Activated effector memory CD4-positive, alpha-beta T cell treated with Interleukin-2 at 50 U/mL for 16 hours (primary cell): ENCODE results near the gene THSD7A.

Experiments used
- DNase-seq: peaks from one replicate; pipeline ENCODE4 v3.0.0-alpha.2; 2020

THSD7A gene

DNA sequence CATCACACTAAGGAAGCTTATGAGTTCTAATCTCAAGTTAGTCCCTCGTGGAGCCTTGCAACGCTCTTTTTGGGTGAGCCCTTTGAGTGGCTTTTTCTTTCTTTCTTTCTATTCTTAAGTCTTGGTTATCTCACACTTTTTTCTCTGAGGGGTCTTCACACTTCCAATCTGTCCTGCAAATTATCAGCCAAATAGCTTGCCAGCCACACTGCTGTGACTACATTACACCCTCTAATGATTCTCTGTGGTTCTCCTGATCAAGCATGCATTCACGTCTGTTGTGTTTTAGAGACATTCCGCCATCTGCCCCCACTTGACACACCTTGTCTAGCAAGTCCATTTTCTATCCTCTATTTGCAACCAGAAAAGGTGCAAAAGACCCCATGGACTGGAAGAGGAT lies 340.2 kb downstream of the THSD7A start:
- DNase-seq: no peak

DNA sequence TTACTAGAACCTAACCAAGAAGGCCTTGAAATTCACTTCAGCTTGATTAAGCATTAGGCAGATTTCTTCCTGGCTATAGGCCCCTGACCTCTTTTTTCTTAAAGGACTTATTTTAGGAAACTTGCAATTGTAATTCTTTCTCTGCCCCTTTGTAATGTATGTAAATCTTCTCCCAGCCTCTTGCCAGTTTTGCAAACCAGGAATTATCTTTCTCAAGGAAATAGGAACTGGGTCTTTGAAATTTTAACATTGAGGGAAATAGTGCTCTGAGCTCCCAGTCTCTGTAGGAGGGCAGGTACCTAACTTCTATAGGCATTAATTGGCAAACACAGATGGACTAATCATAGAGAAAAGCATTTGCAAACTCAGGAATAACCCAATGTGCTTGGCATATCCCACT lies 342.7 kb downstream of the THSD7A start:
- DNase-seq: no peak

DNA sequence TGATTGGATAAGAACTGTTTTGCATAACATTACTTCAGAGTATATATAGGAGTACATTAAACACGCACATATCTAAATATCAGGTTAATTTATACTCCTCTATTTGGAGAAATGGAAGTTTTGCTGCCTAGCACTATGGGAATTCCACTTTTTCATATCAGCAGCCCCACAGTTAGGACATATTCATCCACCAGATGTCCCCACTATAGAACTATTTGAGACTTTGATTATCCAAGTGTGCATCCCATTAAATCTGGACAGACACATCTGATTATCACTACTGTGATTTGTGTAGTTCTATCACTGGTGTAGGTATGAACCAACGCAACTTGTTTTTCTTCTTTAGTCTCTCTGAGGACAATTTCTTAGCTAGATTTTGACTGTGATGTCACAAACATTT lies 345.7 kb downstream of the THSD7A start:
- no peak for DNase-seq

DNA sequence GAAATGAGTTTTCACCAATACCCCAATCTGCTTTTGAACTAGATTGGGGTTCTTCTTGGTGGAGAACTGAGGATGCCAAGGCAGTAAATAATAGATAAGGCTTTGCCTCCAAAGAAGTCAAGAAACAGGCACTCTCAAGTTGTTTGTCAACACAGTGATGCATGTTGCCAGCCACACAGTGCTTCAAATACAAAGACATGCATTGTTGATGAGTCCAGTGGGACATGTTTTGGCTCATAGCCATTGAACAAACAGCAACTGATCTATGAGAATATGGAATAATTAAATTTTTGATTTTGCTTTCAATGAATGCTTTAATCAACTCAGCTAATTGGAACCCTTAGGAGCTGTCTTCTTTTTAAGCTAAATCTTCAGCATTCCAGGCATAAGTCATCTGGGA lies 346.4 kb downstream of the THSD7A start:
- DNase-seq: no peak

DNA sequence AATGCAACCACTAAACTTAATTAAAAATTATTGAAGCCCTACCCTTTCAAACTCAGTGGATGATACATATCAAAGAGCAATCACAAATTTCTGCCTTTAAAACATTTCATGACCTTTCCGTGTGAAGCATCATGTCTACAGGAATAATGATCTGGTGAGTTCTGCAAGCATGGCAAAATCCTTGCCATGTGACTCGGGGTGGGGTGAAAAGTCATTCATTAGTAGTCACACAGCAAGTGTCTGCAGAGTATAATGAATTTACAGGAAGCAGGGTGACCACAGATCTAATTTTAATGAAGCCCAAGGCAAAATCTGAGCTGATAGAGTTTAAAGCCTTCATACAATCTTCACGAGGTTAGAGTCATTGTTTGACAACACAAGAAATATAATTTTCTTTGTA lies 351.9 kb downstream of the THSD7A start:
- DNase-seq: no peak

DNA sequence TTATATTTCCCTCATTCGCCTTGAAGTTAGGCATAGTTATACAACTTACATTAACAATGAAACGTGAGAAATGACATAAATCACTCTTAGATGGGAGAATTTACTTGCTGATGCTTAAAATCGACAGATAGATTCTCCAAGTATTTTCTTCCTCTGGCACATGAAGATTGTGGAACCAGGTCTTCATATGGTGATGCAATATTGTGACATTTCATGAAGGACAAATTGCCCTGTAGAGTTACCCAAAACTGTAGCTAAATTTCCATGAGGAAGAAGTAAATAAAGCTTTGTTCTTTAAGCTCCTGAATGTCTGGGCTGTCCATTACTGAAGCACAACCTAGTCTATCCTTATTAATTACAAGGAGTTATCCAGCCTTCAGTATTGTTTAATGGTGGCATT lies 353.1 kb downstream of the THSD7A start:
- DNase-seq: no peak

DNA sequence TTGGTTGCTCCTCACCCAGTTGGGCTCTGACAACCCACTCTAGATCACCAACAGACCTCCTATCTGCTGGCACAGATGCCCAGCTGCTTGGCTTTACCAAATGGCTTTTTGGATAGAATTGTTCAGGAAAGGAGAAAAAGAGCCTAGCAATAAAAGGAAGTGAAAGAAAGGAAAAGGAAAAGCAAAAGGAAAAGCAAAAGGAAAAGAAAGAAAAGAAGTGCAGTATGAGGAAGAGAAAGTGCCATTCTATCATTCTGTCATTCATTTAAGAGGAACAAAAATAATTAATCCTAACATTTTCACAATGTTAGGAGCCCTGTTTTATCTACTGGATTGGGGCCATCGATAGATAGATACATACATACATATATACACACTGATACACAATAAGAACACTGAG lies 353.6 kb downstream of the THSD7A start:
- DNase-seq: no peak

DNA sequence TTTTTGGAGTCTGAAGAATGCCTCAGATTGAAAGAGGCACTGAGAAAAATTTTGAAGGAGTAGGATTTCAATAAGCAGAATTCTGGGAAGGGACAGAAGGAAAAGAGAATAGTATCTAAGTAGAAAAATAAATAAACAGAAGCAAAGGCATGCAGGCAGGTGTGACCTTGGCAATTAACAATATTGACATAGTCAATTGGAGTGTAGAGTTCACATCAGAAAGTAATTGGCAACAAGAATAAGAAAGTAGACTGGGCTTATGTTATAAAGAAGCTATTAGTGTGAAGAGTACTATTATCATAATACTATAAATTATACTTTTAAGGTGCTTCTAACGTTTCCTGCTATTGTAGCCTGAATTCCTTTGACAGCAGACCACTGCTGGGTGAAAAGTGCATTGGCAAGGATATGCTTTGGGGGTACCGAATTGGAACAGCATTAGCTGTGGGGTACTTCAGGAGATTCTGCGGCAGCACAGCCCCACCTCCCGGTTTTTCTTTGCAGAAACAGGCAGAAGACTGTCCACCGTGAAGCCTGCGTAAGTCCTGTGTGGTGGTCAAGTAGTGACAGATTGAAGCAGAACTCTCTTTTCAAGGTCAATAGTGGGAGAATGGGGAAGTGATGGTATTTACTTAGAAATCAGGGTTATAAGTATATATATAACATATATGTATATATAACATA lies 357.0 kb downstream of the THSD7A start:
- DNase-seq: no peak

DNA sequence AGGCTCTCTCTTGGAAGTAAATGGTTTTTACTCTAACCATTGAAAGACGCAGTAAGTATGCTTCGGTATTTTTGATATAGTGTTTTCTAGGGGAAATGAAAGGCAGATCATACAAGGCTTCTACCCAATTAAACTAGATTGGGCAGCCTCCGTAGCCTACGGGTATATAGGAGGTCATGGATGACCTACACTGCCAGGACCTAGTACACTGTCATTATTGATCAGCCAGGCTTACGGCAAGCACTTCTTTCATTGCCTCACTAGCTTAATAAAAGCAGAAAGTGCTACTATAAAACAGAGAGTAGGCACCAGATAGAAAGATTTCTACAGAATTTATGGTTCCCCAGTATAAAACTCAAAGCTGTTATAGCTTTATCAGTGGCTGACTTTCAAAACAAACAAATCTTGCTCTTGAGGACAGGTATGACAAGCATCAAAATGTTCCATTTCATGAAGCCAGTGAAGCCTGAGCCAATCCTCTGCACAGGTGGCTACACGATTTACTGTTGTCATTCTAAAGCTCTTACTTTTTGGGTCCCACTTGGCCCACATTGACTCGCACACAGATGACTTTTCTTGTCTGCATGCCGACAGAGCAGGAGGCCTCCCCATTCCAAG lies 358.1 kb downstream of the THSD7A start:
- no peak for DNase-seq

DNA sequence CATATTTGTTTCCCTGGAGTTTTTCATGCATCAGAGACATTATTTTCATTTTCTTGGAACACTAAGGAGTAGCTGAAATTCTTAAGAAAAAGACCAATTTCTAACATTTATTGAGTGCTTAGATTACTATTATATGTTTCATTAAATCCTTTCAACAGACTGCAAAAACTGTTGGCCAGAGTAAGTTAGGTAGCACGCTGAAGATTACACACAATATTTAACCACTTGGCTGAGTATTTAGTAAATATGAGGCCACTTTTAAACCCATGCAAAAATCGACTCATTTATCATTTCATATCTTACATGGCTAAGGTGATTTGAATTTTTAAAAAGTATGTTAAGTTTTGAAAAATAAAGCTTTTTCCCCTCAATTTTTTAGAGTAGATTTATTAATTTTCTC lies 358.8 kb downstream of the THSD7A start:
- DNase-seq: no peak

DNA sequence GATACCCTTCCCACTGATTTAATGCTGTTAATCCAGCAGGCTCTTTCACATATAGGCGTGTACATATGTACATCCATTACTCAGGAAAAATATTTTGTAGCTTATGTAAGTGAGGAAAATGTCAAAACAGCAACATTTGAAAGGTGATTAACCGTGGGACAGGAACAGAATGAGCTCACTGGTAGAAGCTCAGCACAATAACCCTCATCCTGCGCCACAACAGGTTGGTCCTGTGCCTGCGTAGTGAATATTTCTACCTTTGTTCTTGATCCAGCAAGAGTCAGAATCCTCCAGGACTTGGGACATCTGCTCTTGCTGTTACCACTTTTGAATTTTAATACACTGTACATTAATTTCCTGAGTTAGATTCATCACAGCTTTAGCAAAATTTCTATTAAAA lies 359.4 kb downstream of the THSD7A start:
- DNase-seq: no peak

DNA sequence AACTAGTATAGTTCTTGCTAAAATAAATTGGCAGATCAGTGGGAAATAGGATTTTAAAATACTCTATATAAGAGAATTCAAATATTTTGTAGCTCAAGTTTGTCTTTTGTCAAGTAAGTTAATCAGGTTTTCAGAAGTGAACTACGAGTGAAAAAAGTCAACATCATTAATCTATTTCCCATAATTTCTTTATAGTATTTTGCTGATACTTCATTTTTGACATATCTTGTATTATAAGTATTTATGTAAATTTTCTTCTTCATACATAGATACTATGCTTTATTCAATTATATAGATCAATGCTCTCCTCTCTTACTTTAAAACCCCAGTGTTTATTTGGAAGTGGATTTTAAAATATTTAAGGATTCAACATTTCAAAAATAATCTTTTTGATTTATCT lies 360.7 kb downstream of the THSD7A start:
- DNase-seq: no peak

DNA sequence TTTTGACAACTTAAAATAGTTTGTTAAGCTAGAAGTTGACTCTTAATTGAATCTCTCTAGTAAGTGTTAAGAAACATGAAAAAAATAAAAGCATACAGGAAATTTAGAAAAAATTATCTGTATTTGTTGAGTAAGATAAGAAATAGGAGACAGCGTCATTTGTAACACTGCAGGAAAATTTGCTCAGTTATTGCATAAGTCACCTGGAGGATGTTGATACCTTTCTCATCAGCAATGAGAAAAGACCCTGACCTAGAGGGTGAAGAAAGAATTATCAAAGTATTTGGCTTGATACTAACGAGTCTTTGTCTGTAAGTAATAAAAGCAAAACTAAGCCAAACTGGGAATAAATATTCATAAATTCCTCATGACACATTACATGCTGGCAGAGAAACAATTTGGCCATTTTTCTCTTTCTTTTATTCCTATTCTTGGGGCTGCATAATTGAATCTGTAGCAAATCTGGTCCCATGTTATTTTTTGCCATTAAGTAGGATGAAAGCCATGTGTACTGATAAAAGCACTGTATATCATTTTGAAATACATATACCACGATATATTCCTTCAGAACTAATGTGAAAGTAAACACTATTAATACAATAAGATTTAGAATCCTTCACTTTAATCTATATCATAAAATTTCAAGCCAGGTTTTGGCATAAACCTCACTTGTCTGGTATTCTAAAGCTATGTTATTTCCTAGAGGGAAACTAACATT lies 362.8 kb downstream of the THSD7A start:
- no peak for DNase-seq

DNA sequence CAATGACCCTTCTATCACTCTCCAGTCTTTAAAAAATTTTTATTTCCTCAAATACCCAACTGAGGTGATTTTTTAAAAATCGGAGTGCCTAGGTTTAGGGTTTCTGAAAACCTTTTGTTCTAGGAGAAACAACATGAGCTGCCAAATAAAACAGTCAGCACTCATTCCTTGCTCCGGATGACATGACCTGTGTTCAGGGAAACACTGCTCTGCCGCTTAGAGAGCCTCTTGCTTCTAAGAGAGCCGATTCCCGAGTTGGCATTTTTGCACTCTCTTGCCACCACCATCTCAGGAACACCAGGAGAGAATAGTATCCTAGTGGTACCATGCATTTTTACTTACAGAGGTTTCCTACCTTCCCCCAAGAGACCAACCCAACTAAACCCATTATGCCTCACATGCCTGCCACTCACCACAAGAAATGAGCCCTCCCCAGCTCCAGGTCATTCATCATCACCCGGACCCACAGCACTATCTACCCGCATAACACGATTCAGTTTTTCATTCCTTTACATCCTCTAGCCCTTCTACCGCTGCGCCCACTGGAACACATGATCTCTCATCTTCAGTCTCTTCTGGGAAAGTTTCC lies 365.4 kb downstream of the THSD7A start:
- no peak for DNase-seq

DNA sequence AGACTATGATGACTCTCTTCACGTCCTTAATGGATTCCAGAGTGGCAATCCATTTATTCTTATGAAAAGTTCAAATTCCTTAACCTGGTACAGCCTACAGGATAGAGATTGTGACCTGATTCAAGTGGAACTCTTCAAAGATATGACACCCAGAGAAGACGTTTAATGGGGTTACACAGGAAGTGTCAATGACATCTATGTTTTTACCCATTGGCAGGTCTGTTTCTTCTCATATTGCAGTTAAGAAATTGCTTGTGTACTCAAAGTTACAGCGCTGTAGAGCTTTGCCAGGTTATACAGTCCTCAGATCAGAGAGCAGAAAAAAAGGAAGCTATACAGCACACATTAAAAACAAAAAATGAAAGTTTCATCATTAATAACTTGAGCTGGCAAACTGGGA lies 367.4 kb downstream of the THSD7A start:
- DNase-seq: no peak

DNA sequence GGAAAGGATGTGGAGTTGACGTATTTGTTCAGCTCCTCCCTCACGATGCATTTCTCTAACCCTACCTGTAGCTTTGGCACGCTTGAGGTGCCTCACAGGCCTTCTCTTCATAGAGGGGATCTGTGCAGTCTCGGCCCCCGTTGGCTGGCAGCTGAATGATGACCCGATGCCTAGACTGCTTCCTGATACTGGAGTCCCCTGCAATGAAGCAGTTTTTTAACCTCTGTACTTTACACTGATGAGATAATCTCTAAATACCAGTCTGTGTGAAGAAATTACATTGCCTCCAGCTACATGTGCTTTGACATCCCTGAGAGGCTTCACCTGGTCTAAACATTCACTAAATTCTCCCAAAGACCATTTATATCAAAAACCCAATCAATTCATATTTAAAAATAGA lies 370.1 kb downstream of the THSD7A start:
- DNase-seq: no peak

DNA sequence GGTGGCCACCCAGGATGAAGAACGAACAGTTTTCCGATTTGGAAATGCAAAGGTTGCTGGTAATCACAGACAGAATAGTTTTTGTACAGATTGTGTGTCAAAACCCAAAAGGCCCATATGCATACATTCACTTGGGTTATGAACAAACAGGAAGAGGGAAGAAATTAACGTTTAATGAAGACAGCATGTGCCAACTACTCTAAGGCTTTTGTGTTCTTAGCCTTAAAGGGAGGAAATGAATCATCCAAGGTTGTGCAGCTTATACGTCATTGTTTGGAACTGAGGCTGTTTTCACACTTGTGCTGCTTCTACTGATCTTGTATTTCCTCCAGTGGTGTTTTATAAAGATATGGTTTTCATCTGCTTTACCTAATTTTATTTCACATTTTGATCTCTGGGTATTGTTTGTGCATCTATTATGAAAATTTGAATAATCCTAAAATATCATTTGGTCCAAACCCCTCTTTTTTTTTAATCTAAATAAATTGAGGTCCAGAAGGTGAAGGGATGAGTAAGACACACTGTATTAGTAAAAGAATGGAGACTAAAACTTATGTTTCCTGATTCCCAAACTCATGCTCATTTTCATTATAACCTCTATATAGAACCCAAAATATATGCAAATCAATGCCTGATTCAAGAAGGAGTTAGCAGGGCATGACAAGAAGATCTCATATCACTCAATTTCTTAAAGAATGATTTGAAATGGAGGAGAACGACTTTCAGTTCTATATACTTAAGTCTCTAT lies 373.1 kb downstream of the THSD7A start:
- DNase-seq: no peak

DNA sequence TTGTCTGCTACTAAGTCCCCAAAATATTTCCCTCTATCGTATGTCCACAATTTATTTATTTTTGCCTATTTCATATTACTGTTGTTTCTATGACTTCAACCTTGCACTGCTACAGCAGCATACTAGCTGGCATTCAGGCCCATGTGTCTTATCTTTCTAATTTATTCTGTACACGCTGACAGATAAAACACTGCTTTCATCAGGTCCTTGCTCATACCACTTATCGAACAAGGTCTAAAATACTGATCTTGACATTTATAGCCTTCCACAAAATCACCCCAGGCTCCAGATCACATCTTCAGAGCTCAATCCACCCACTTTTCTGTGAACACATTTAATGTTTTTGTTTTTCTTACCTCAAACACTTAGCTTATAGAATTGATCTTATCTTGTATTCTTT lies 374.6 kb downstream of the THSD7A start:
- DNase-seq: no peak

DNA sequence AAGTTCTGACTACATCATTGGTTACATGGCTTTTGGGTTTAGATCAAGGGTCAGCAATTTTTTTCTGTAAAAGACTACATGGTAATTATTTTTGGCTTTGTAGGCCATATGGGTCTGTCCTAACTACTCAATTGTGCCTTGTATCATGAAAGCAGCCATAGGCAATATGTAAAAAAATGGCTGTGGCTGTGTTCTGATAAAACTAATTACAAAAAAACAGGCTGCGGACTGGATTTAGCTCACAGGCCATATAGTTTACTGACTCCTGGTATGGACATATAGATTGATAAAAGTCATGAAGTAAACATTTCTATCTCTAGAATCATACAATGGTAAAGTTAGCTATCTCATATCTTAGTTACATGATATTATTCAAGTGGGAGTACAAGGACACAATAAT lies 375.4 kb downstream of the THSD7A start:
- no peak for DNase-seq

DNA sequence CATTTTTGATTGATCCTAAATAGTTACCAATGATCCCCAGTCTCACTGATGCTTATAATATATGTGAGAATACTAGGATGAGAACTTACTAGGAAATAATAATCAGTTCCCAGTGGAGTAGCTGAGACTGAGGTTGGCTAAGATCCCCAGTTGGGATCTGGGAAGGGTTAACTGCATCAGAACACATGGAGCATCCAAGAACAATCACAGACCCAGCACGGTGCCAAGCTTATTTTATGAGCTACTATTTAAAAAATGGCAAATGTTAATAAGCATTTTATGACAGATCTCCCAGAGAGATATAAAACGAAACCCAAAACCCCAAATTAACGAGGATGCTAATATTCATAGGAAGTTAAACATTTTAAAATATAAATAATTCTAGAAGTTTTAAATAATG lies 379.5 kb downstream of the THSD7A start:
- DNase-seq: no peak

DNA sequence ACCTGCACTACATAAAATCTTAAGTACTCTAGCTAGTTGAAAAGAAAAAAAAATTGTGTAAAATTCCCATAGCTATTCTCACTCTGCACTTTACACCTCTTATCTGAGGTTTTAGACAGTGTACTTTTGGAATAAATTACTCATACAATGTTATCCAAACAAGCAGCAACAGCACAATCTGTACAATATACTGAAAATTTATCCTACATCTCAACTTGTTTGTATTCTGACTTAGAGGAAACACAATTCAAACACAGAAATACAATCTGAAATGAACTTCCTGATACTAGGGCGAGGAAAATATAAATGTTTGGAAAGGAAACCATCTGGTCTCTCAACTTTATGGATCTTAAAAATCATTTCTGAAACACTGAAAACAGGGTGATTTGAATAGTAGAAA lies 381.7 kb downstream of the THSD7A start:
- no peak for DNase-seq

DNA sequence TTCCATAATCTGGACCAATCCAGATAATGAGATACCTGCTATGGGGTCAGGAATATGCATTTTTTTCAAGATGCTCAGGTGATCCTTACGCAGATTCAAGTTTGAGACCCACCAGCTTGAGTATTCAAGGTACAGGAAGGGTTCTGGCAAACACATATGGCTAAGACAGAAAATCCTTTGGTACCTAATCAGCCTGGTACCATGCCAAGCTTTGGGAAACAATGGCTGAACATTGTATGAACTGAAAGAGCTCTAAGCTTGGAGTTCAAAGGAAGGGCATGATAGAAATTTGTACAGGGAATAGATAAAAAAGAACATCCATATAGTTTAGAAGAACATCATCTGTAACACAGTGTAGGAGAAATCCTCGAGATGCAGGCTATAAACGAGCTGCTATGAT lies 382.7 kb downstream of the THSD7A start:
- no peak for DNase-seq

DNA sequence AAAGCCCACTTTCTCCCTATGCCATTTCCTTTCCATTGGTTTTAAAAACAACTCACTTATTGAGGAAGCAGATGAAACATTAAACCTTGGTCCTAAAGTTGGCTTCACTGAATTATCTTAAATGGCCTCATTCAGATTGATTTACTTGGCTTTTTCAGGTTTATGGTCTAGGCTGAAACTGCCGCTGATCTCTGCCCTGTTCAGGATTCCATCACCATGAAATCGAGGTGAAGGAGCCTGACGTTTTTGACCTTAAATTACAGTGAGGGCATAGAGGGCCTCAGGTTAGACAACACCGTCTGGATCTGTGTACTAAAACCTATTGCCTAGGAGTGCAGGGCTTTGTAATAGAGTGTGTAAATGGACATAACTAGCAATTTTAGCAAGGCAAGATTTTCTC lies 383.7 kb downstream of the THSD7A start:
- DNase-seq: no peak
